ENCODE measurements around the gene HTR3D. TPM values are rescaled to one million over a fixed set of nuclear protein-coding genes. Genes with fewer than 3 reads are reported as not detected.

HTR3D gene
- total and polyA plus RNA-seq, 9 of the 15 experiments (the other 6 are each of a cell fraction or from before 2014, with no cell fraction given) = not detected

DNA sequence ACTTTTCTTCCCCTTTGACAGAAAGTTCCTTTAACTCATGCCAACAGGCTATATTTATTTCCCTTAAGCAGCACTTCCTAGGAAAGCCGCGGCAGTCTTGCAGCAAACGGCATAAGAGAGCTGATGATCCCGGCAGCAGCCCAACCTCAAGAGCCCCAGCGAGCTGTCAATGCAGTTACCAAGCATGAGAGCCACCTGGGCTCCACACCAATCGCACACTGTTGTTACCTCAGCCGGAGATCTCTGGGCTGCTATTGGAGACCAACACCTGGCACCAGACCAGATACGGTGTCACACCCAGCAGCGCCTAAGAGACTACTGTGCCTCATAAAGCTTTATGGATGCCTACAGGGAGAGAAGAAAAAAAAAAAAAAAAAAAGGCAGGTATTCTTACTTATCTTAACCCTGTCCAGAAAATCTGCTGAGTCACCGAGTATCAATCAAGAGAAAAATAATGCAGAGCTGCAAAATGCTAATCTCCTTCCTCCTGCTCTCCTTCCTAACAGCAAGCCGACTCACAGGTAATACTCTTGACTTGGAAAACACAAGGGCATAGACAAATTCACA lies 25.5 kb upstream of the HTR3D start (continued):
- TF ChIP-seq, protein P1, sequence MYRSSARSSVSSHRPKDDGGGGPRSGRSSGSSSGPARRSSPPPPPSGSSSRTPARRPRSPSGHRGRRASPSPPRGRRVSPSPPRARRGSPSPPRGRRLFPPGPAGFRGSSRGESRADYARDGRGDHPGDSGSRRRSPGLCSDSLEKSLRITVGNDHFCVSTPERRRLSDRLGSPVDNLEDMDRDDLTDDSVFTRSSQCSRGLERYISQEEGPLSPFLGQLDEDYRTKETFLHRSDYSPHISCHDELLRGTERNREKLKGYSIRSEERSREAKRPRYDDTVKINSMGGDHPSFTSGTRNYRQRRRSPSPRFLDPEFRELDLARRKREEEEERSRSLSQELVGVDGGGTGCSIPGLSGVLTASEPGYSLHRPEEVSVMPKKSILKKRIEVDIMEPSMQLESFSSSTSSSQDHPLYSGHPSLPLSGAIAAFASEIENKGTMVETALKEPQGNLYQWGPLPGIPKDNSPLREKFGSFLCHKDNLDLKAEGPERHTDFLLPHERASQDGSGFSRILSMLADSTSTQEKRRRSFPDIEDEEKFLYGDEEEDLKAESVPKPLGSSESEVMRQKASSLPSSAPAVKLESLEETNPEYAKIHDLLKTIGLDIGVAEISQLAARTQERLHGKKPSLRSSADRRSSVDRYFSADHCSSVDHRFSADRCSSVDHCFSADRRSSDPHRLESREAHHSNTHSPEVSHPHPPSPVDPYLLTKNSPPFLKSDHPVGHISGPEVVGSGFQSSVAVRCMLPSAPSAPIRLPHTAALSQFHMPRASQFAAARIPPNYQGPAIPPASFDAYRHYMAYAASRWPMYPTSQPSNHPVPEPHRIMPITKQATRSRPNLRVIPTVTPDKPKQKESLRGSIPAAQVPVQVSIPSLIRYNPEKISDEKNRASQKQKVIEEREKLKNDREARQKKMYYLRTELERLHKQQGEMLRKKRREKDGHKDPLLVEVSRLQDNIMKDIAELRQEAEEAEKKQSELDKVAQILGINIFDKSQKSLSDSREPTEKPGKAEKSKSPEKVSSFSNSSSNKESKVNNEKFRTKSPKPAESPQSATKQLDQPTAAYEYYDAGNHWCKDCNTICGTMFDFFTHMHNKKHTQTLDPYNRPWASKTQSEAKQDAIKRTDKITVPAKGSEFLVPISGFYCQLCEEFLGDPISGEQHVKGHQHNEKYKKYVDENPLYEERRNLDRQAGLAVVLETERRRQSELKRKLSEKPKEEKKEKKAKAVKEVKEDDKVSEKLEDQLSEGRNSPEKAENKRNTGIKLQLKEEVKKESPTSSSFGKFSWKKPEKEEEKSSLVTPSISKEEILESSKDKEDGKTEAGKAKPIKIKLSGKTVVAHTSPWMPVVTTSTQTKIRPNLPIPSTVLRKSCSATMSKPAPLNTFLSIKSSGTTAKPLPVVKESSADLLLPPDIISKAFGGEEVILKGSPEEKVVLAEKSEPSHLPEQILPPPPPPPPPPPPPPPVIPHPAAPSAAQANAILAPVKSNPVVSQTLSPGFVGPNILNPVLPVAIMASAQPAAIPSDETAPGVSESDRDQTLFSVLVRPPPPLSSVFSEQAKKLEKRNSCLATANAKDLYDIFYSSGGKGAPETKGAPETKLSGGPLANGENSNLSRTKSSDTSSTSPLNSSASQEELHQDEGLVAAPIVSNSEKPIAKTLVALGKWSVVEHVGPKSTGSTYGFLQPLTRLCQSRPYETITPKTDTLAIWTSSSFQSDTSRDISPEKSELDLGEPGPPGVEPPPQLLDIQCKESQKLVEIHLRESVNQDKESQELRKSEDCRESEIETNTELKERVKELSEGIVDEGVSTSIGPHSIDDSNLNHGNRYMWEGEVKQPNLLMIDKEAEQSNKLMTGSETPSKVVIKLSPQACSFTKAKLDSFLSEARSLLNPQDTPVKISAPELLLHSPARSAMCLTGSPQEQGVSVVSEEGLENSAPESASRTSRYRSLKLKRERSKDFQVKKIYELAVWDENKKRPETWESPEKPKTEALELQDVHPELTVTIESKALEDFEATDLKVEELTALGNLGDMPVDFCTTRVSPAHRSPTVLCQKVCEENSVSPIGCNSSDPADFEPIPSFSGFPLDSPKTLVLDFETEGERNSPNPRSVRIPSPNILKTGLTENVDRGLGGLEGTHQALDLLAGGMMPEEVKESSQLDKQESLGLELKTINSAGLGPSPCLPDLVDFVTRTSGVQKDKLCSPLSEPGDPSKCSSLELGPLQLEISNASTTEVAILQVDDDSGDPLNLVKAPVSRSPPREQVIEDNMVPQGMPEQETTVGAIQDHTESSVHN (IDR thresholded peaks at IDR 0.05; ENCODE audit: borderline replicate concordance in 1 of 2, low read depth in 1 of 2) = peak in 1 of 2 experiments; percentile 56; a peak in 1 of 4 replicates
- TF ChIP-seq ZNF274 (IDR thresholded peaks at IDR 0.05; ENCODE audit: borderline replicate concordance, low read depth, low read length) (no peak), NUFIP1 (IDR thresholded peaks at IDR 0.05; ENCODE audit: partially characterized antibody) (no peak), POLR2AphosphoS5 (IDR thresholded peaks at IDR 0.05; ENCODE audit: control insufficient read depth, insufficient read depth, low read depth, low read length) (no peak), ZFP30 (CRISPR knock-in tag; IDR thresholded peaks at IDR 0.05; ENCODE audit: borderline replicate concordance) (no peak), THRAP3 (IDR thresholded peaks at IDR 0.05; ENCODE audit: borderline replicate concordance) (no peak), RB1 (IDR thresholded peaks at IDR 0.05; ENCODE audit: low read depth) (no peak), ARID1B (IDR thresholded peaks at IDR 0.05) (peak; percentile 80), BCOR (IDR thresholded peaks at IDR 0.05) (0 out of 2 replicates have a peak, but pooled peaks have one; percentile 24), ZNF589 (CRISPR knock-in tag; IDR thresholded peaks at IDR 0.05; ENCODE audit: low read depth) (no peak), ZNF212 (CRISPR knock-in tag; IDR thresholded peaks at IDR 0.05) (no peak), TCF3 (CRISPR knock-in tag; IDR thresholded peaks at IDR 0.05) (peak; percentile 27; the same call in 1 of the 2 replicates), ZNF263 (CRISPR knock-in tag; IDR thresholded peaks at IDR 0.05; ENCODE audit: borderline replicate concordance) (no peak), GATAD2A (IDR thresholded peaks at IDR 0.05) (0 out of 2 replicates have a peak, but pooled peaks have one; percentile 28), RBM14 (IDR thresholded peaks at IDR 0.05; ENCODE audit: borderline replicate concordance, insufficient read depth, low read depth, low read length) (no peak)
- TF ChIP-seq, protein P2, sequence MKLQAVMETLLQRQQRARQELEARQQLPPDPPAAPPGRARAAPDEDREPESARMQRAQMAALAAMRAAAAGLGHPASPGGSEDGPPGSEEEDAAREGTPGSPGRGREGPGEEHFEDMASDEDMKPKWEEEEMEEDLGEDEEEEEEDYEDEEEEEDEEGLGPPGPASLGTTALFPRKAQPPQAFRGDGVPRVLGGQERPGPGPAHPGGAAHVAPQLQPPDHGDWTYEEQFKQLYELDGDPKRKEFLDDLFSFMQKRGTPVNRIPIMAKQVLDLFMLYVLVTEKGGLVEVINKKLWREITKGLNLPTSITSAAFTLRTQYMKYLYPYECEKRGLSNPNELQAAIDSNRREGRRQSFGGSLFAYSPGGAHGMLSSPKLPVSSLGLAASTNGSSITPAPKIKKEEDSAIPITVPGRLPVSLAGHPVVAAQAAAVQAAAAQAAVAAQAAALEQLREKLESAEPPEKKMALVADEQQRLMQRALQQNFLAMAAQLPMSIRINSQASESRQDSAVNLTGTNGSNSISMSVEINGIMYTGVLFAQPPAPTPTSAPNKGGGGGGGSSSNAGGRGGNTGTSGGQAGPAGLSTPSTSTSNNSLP (IDR thresholded peaks at IDR 0.05; ENCODE audit: borderline replicate concordance, low read depth, low read length) = 0 out of 2 replicates have a peak, but pooled peaks have one; percentile 59
- TF ChIP-seq, protein P3, sequence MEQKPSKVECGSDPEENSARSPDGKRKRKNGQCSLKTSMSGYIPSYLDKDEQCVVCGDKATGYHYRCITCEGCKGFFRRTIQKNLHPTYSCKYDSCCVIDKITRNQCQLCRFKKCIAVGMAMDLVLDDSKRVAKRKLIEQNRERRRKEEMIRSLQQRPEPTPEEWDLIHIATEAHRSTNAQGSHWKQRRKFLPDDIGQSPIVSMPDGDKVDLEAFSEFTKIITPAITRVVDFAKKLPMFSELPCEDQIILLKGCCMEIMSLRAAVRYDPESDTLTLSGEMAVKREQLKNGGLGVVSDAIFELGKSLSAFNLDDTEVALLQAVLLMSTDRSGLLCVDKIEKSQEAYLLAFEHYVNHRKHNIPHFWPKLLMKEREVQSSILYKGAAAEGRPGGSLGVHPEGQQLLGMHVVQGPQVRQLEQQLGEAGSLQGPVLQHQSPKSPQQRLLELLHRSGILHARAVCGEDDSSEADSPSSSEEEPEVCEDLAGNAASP (IDR thresholded peaks at IDR 0.05) = no peak
